ENCODE measurements around the gene SLC22A25. TPM values are rescaled to one million over a fixed set of nuclear protein-coding genes. Genes with fewer than 3 reads are reported as not detected.

The SLC22A25 gene
- total and polyA plus RNA-seq, 2 donors (not counting 1 experiment from before 2014, with no cell fraction given) = not detected

- Histone ChIP-seq H3K27ac (ENCODE audit: insufficient read depth, low read length) (no peak overlapping the region), H3K27me3 (ENCODE audit: control insufficient read depth, insufficient read depth, low read length) (no peaks in the 10 kb centered on the region), H3K4me2 (ENCODE audit: extremely low read depth, insufficient read depth, low read length) (no peak overlapping the region), H3K79me2 (ENCODE audit: control insufficient read depth, insufficient read depth, low read length) (no peaks in the 10 kb centered on the region), H2AFZ (ENCODE audit: low read length) (no peak overlapping the region), H3K36me3 (ENCODE audit: control insufficient read depth, insufficient read depth, low read length) (no peaks in the 10 kb centered on the region), H3K4me1 (ENCODE audit: control insufficient read depth, extremely low read depth, insufficient read depth, low read length) (no peaks in the 10 kb centered on the region), H3K9me3 (ENCODE audit: control insufficient read depth, insufficient read depth, low read depth, low read length) (no peaks in the 10 kb centered on the region), H4K20me1 (ENCODE audit: control insufficient read depth, extremely low read depth, insufficient read depth, low read length) (no peaks in the 10 kb centered on the region), H3K4me3 (replicated peaks in 1 of 4; ENCODE audit: control extremely low read depth in 1 of 4, insufficient read depth in 1 of 4, low read depth in 3 of 4, low read length in 4 of 4) (no peak overlapping the region), H3K9ac (ENCODE audit: insufficient read depth, low read length) (no peak overlapping the region)
- DNase-seq (ENCODE audit: low read depth in 2 of 2) = no peak
- TF ChIP-seq EZH2 (IDR thresholded peaks at IDR 0.05; ENCODE audit: low read length, missing control alignments) (no peak), CTCF (conservative IDR thresholded peaks at IDR 0.05 in 1 of 2, IDR thresholded peaks at IDR 0.05 in 1 of 2; ENCODE audit: low read depth in 1 of 2, low read length in 2 of 2) (no peak)
Measured at GRCh38 chr11:63246045-63246444, 2.6 kb upstream of the SLC22A25 start.

GRCh38 chr11:63244862-63245261, 1.5 kb upstream of the SLC22A25 start:
- H4K20me1 ChIP-seq (ENCODE audit: control insufficient read depth, extremely low read depth, insufficient read depth, low read length) = no peaks in the 10 kb centered on the region
- H3K27me3 ChIP-seq (ENCODE audit: control insufficient read depth, insufficient read depth, low read length) = no peaks in the 10 kb centered on the region
- no peaks in the 10 kb centered on the region for H3K36me3 ChIP-seq (ENCODE audit: control insufficient read depth, insufficient read depth, low read length)
- no peak for DNase-seq (ENCODE audit: low read depth in 2 of 2)
- no peak overlapping the region for H3K4me3 ChIP-seq (replicated peaks in 1 of 4; ENCODE audit: control extremely low read depth in 1 of 4, insufficient read depth in 1 of 4, low read depth in 3 of 4, low read length in 4 of 4)
- no peaks in the 10 kb centered on the region for H3K4me1 ChIP-seq (ENCODE audit: control insufficient read depth, extremely low read depth, insufficient read depth, low read length)
- no peak overlapping the region for H3K9ac ChIP-seq (ENCODE audit: insufficient read depth, low read length)
- no peak overlapping the region for H3K27ac ChIP-seq (ENCODE audit: insufficient read depth, low read length)
- H3K4me2 ChIP-seq (ENCODE audit: extremely low read depth, insufficient read depth, low read length) = no peak overlapping the region
- no peaks in the 10 kb centered on the region for H3K79me2 ChIP-seq (ENCODE audit: control insufficient read depth, insufficient read depth, low read length)
- no peak for TF ChIP-seq CTCF (conservative IDR thresholded peaks at IDR 0.05 in 1 of 2, IDR thresholded peaks at IDR 0.05 in 1 of 2; ENCODE audit: low read depth in 1 of 2, low read length in 2 of 2)
- TF ChIP-seq EZH2 (IDR thresholded peaks at IDR 0.05; ENCODE audit: low read length, missing control alignments) = no peak
- no peaks in the 10 kb centered on the region for H3K9me3 ChIP-seq (ENCODE audit: control insufficient read depth, insufficient read depth, low read depth, low read length)
- H2AFZ ChIP-seq (ENCODE audit: low read length) = no peak overlapping the region

DNA sequence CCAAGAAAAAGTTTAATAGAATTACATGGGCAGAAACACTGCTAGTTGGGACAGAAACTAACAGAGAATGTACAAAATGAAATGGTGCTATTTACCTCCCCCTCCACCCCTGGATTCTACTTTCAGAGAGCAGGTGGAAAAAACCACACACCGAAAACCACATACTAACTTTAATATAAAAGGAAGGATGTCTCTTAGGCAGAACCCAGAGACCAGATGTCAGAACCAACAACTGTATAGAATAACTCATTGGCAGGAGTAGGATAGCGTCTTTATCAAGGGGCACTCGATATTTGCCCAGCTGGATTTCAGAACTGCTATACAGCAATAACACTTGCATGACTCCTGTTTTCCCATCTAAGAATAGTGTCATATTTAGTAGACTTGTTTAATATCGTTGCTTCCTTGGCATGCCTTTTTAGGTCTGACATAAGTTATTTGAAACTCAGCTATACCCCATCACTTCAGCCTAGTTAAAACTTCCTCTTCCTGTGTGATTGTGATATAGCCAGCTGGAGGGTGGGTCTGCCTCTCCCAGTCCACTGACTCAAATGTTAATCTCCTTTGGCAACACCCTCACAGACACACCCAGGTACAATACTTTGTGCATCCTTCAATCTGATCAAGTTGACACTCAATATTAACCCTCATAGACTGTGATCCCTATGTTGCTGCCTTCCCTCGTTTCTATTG, 1.2 kb downstream of the SLC22A25 start:
- Histone ChIP-seq H2AFZ (ENCODE audit: low read length) (no peak overlapping the region), H3K4me3 (replicated peaks in 1 of 4; ENCODE audit: control extremely low read depth in 1 of 4, insufficient read depth in 1 of 4, low read depth in 3 of 4, low read length in 4 of 4) (no peak overlapping the region), H3K27me3 (ENCODE audit: control insufficient read depth, insufficient read depth, low read length) (no peaks in the 10 kb centered on the region), H3K79me2 (ENCODE audit: control insufficient read depth, insufficient read depth, low read length) (no peaks in the 10 kb centered on the region), H3K4me1 (ENCODE audit: control insufficient read depth, extremely low read depth, insufficient read depth, low read length) (no peaks in the 10 kb centered on the region), H3K9me3 (ENCODE audit: control insufficient read depth, insufficient read depth, low read depth, low read length) (no peaks in the 10 kb centered on the region), H3K9ac (ENCODE audit: insufficient read depth, low read length) (no peak overlapping the region), H3K4me2 (ENCODE audit: extremely low read depth, insufficient read depth, low read length) (no peak overlapping the region), H3K36me3 (ENCODE audit: control insufficient read depth, insufficient read depth, low read length) (no peaks in the 10 kb centered on the region), H4K20me1 (ENCODE audit: control insufficient read depth, extremely low read depth, insufficient read depth, low read length) (no peaks in the 10 kb centered on the region), H3K27ac (ENCODE audit: insufficient read depth, low read length) (no peak overlapping the region)
- no peak for DNase-seq (ENCODE audit: low read depth in 2 of 2)
- no peak for TF ChIP-seq CTCF (conservative IDR thresholded peaks at IDR 0.05 in 1 of 2, IDR thresholded peaks at IDR 0.05 in 1 of 2; ENCODE audit: low read depth in 1 of 2, low read length in 2 of 2)
- no peak for TF ChIP-seq EZH2 (IDR thresholded peaks at IDR 0.05; ENCODE audit: low read length, missing control alignments)

All from fibroblast of lung (primary cell).